Epidermal melanocyte (primary cell): ENCODE results near the gene CHRNA5.
A peak's percentile ranks its signal among the peaks of the same experiment; 100 is the strongest.
"Not testable (repeated sequence)": the region's sequence is repeated elsewhere in the genome, so short reads cannot be mapped to it uniquely, and the experiment has no call there.

Source experiments
- DNase-seq: peaks from one replicate; pipeline ENCODE4 v3.0.0; 2011; ENCODE audit warnings: low spot score; ENCODE audit not compliant: insufficient read length

The CHRNA5 gene

GRCh38 chr15:78565097-78565950 is at the start of gene CHRNA5:
Gene CHRNA5 (plus strand): TSS chr15:78565520. CDS start chr15:78565720, 200 bp downstream.
- DNase-seq = peak; percentile 50

GRCh38 chr15:78520035-78520434 is 45.3 kb upstream of the CHRNA5 start:
- DNase-seq = not testable (repeated sequence)

GRCh38 chr15:78524230-78524629 is 41.1 kb upstream of the CHRNA5 start:
- no peak for DNase-seq

- no peak for DNase-seq
These were observed 38.0 kb upstream of the CHRNA5 start for GRCh38 chr15:78527325-78527724.

- DNase-seq = no peak
These were observed 32.0 kb upstream of the CHRNA5 start for GRCh38 chr15:78533331-78533730.

- no peak for DNase-seq
These were observed 29.2 kb upstream of the CHRNA5 start for GRCh38 chr15:78536134-78536533.

GRCh38 chr15:78537266-78537905 is 27.9 kb upstream of the CHRNA5 start:
- no peak for DNase-seq

- DNase-seq = no peak
These were observed 27.0 kb upstream of the CHRNA5 start for GRCh38 chr15:78538358-78538757.

- not testable (repeated sequence) for DNase-seq
These were observed 25.7 kb upstream of the CHRNA5 start for GRCh38 chr15:78539464-78540140.

- peak; percentile 77 for DNase-seq
These were observed 25.0 kb upstream of the CHRNA5 start, which contains the start of gene PSMA4 for GRCh38 chr15:78540141-78540870. Gene PSMA4 (plus strand): TSS chr15:78540444. CDS start chr15:78541928, 1,484 bp downstream.

GRCh38 chr15:78540871-78541743 is 24.2 kb upstream of the CHRNA5 start:
- DNase-seq = no peak

GRCh38 chr15:78541744-78542034 is 23.6 kb upstream of the CHRNA5 start:
- DNase-seq = no peak

GRCh38 chr15:78542647-78543046 is 22.7 kb upstream of the CHRNA5 start:
- DNase-seq = no peak

GRCh38 chr15:78550194-78550593 is 15.1 kb upstream of the CHRNA5 start:
- no peak for DNase-seq

- no peak for DNase-seq
These were observed 14.5 kb upstream of the CHRNA5 start for GRCh38 chr15:78550815-78551214.

GRCh38 chr15:78551902-78552301 is 13.4 kb upstream of the CHRNA5 start:
- DNase-seq = no peak

GRCh38 chr15:78552597-78552996 is 12.7 kb upstream of the CHRNA5 start:
- no peak for DNase-seq

GRCh38 chr15:78560201-78560600 is 5.1 kb upstream of the CHRNA5 start:
- DNase-seq = not testable (repeated sequence)

- no peak for DNase-seq
These were observed 3.8 kb upstream of the CHRNA5 start for GRCh38 chr15:78561490-78561889.

GRCh38 chr15:78563092-78563491 is 2.2 kb upstream of the CHRNA5 start:
- DNase-seq = no peak

GRCh38 chr15:78564743-78565096 is 600 bp upstream of the CHRNA5 start:
- DNase-seq = no peak
